ENCODE measurements around the gene RAPGEF1. TPM values are rescaled to one million over a fixed set of nuclear protein-coding genes. Genes with fewer than 3 reads are reported as not detected.
A peak's percentile ranks its signal among the peaks of the same experiment; 100 is the strongest.

Gene RAPGEF1
- total and polyA plus RNA-seq, 2 of the 13 experiments (the other 11 are each of a cell fraction or from before 2014, with no cell fraction given): 21.2 to 38.9 TPM

DNA sequence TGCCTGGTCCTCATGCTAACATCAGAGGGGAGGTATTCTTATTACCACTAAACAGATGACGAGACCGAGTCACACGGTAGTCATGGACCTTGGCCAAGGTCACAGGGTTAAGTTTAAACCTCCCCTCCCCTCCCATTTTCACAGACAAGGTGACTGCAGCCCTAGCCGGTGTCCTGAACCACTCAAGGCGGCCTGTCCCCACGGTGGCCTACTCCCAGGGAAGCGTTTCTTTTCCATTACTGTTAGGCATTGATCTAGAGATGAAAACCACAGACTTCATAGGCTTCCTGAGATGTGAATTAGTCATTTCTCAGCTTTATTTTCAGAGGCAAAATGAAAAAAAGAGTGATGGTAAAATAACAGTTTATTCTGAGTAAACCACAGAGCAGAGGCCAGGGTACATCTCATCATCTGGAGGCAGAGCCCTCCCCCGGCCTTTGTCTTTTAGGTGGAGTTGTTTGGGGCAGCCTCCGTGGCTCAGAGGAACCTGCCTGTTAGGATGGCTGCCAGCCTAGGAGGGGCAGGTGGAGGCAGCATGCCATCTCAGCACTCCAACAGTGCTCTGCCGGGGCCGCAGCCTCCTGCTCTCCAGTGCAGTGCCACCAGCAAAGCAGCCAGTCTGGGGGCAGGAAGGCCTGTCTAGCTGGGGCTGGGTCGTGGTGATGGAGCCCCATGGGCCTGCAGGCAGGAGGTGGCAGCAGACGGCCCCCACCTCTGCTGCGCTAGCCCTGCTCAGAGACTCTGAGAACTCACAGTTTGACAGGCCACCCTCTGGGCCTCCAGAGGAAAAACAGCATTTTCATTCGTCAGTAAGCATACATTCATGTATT lies 71.2 kb downstream of the RAPGEF1 start (continued):
- TF ChIP-seq TFE3 (CRISPR knock-in tag; IDR thresholded peaks at IDR 0.05) (peak; percentile 68), GATAD2A (CRISPR knock-in tag; IDR thresholded peaks at IDR 0.05) (0 out of 2 replicates have a peak, but pooled peaks have one; percentile 15)
- TF ChIP-seq, protein P1, sequence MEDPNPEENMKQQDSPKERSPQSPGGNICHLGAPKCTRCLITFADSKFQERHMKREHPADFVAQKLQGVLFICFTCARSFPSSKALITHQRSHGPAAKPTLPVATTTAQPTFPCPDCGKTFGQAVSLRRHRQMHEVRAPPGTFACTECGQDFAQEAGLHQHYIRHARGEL (CRISPR knock-in tag; IDR thresholded peaks at IDR 0.05): no peak

GRCh38 chr9:131668057-131668438 lies 71.8 kb downstream of the RAPGEF1 start:
- no peak overlapping the region for H2AFZ ChIP-seq (ENCODE audit: low read length)
- no peak overlapping the region for H3K27ac ChIP-seq (ENCODE audit: extremely low read length, insufficient read depth, low read length)
- no peak overlapping the region for H3K9ac ChIP-seq (ENCODE audit: insufficient read depth, low read depth, low read length)
- peaks cover 22% of the 10 kb centered on the region for H3K79me2 ChIP-seq (ENCODE audit: insufficient read depth, low read length)
- DNase-seq (ENCODE audit: low spot score) (no peak), ATAC-seq (no peak), FAIRE-seq (no peak)
- in situ Hi-C loops (cut with HindIII; ENCODE audit: extremely low pct_ligation_motif_present, low pct_unique_long_range_greater_than_20kb): no loop called here
- 95% methylated on average over 9 of the region's 9 CpGs for WGBS (ENCODE audit: low lambda C conversion rate)
- H4K20me1 ChIP-seq (ENCODE audit: insufficient read depth, low read length): no peaks in the 10 kb centered on the region; the same call in 1 of the 2 replicates
- TF ChIP-seq ZNF558 (CRISPR knock-in tag; IDR thresholded peaks at IDR 0.05; ENCODE audit: borderline replicate concordance): no peak
- TF ChIP-seq, protein P2, sequence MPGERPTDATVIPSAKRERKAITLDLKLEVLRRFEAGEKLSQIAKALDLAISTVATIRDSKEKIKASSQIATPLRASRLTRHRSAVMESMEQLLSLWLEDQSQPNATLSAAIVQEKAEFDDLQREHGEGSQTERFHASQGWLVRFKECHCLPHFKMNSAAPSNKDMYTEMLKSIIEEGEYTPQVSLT (CRISPR knock-in tag; IDR thresholded peaks at IDR 0.05; ENCODE audit: borderline replicate concordance, low read depth): no peak
- TF ChIP-seq TBX2 (CRISPR knock-in tag; IDR thresholded peaks at IDR 0.05; ENCODE audit: borderline replicate concordance): 0 out of 2 replicates have a peak, but pooled peaks have one; percentile 20
- intact Hi-C loops (cut with micrococcal nuclease; ENCODE audit: unreplicated experiment): no loop called here
- H3K4me1 ChIP-seq (ENCODE audit: insufficient read depth, low read length): peaks cover 19% of the 10 kb centered on the region
- H3K9me3 ChIP-seq (ENCODE audit: low read length): no peaks in the 10 kb centered on the region
- 0 out of 5 replicates have a peak, but pooled peaks cover 0 to 1% of the 10 kb centered on the region in 2 experiments for H3K36me3 ChIP-seq (replicated peaks in 1 of 2; ENCODE audit: control insufficient read depth in 1 of 2, insufficient read depth in 2 of 2, low read length in 2 of 2)
- ChIA-PET CTCF (ENCODE audit: low intra/inter-chr PET ratio, low total read pairs) (interaction anchor here (1.9 kb wide), 1 partner anchor 72 kb away, joined by 9 read pairs; the partner anchor contains the start of gene RAPGEF1), POLR2A (no interaction called here)
- no peak overlapping the region for H3K4me3 ChIP-seq (replicated peaks in 1 of 3; ENCODE audit: insufficient read depth in 1 of 3, low read depth in 2 of 3, low read length in 3 of 3)
- peak overlapping the region; percentile 56; the same call in 1 of the 2 replicates for H3K4me2 ChIP-seq (ENCODE audit: low read depth, low read length)
- no peaks in the 10 kb centered on the region for H3K27me3 ChIP-seq (ENCODE audit: control insufficient read depth in 1 of 2, insufficient read depth in 2 of 2, low read length in 2 of 2)
- no TSS peak for BruUV-seq (replicated peaks)
